Transverse colon (tissue), 4 donors: Measurements from ENCODE around the gene ZNF827. TPM values are rescaled to one million over a fixed set of nuclear protein-coding genes. Genes with fewer than 3 reads are reported as not detected.

Experiments
- DNase-seq: peaks from one replicate; pipeline ENCODE4 v3.0.0-alpha.2; 2019
- H3K27ac ChIP-seq, 4 donors: fragments of 200-600 bp; sonication (generic); 2 replicates each; pipeline ENCODE4 v1.5.1; 2016 to 2018; ENCODE audit warnings: inconsistent platforms in 4 of 4
- H3K27me3 ChIP-seq: fragments of 200-600 bp; sonication (generic); 2 replicates; pipeline ENCODE4 v1.5.1; 2017; ENCODE audit warnings: inconsistent platforms
- H3K36me3 ChIP-seq, 4 donors: fragments of 200-600 bp; sonication (generic); 2 replicates each; pipeline ENCODE4 v1.5.1; 2017 to 2019; ENCODE audit warnings: inconsistent platforms in 4 of 4
- H3K4me1 ChIP-seq, 4 donors: fragments of 200-600 bp; sonication (generic); 2 replicates each; pipeline ENCODE4 v1.5.1; 2017 to 2020; ENCODE audit warnings: inconsistent platforms in 4 of 4
- H3K4me3 ChIP-seq, 4 donors: fragments of 200-600 bp; sonication (generic); 1 replicate in 1 of 4; 2 replicates in 3 of 4; pipeline versions ENCODE4 v1.5.1 to v1.6.1; 2017 to 2019; ENCODE audit warnings: inconsistent platforms in 4 of 4
- H3K9me3 ChIP-seq, 2 donors: fragments of 200-600 bp; sonication (generic); 2 replicates each; pipeline ENCODE4 v1.5.1; 2017 to 2019; ENCODE audit warnings: inconsistent platforms in 2 of 2
- EP300 ChIP-seq: sonication (generic); formaldehyde crosslinking; IDR thresholded peaks from one replicate; pipeline ENCODE4 v1.6.1; 2017; ENCODE audit warnings: antibody characterized with exemption, low read depth
- POLR2A ChIP-seq: fragments of 450-650 bp; IDR thresholded peaks from one replicate; pipeline ENCODE4 v1.6.1; 2016; ENCODE audit warnings: antibody characterized with exemption, mild to moderate bottlenecking, moderate library complexity
- POLR2AphosphoS5 ChIP-seq, 3 donors: sonication (generic); formaldehyde crosslinking; IDR thresholded peaks; one replicate each; pipeline ENCODE4 v1.6.1; 2016; ENCODE audit warnings: antibody characterized with exemption in 3 of 3
- WGBS, 2 donors: methylation state at CpG; one replicate each; pipeline ENCODE4 v1.1.5; 2018; ENCODE audit warnings: low coverage in 1 of 2; 5-methylcytosine and 5-hydroxymethylcytosine counted together
- in situ Hi-C, 4 donors: fragments of 200-750 bp; cut with MboI; loops; one replicate each; pipeline versions ENCODE4 v1.15.0 to v1.15.1; 2017; ENCODE audit warnings: low sequenced_read_pairs in 3 of 4, low pct_ligation_motif_present in 1 of 4, low pct_unique_long_range_greater_than_20kb in 1 of 4
- intact Hi-C: fragments of 100-400 bp; cut with DNase I; formaldehyde crosslinking; loops from one replicate; pipeline ENCODE4 v1.15.1; 2023; ENCODE audit warnings: low total_unique reads
- total RNA-seq, 4 donors: library from RNA; depleted of rRNA; stranded (reverse); fragments of >200 nt; gene quantifications; one replicate each; pipeline ENCODE4 v1.1.0, GENCODE V29; 2016
- TF ChIP-seq, protein P1 (sequence below), 5 experiments: fragments of 200-600 bp in 3 of 5; fragments of 450-650 bp in 2 of 5; sonication (generic) in 3 of 5; IDR thresholded peaks; 1 replicate in 2 of 5; 2 replicates in 3 of 5; pipeline ENCODE4 v1.5.1; 2016 to 2017; ENCODE audit warnings: antibody characterized with exemption in 5 of 5, inconsistent platforms in 3 of 5, mild to moderate bottlenecking in 2 of 5, moderate library complexity in 1 of 5

ZNF827 gene
- total RNA-seq, 4 donors from 2014 or later = 22.5 to 61.3 (median 29.2) TPM

DNA sequence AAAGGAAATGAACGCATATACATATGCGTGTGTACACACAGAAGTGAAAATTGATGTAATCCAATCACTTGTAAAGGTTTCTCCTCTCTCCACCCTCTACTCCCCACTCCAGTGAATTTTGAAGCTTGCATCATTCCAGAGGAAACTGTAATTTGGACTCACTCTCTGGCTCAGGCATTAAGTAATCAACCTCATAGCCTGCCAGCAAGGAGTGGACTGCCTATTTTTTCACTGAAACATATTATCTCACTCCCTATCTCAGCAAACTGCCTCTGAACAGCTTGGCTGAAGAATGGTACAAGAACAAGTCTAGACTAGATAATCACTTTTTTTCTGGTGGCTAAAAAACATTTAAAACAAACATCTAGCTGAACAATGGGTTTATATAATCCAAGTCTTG lies 134.5 kb downstream of the ZNF827 start:
- no peaks in the 10 kb centered on the region for H3K36me3 ChIP-seq
- 81 to 87% methylated on average over 2 of the region's 2 CpGs for WGBS, 2 donors
- no peaks in the 10 kb centered on the region for H3K27me3 ChIP-seq
- intact Hi-C loops = no loop called here
- no peak overlapping the region for H3K27ac ChIP-seq
- peaks cover 0 to 8% (median 1%) of the 10 kb centered on the region in 4 donors for H3K4me1 ChIP-seq
- no peaks in the 10 kb centered on the region for H3K9me3 ChIP-seq
- TF ChIP-seq, protein P1, sequence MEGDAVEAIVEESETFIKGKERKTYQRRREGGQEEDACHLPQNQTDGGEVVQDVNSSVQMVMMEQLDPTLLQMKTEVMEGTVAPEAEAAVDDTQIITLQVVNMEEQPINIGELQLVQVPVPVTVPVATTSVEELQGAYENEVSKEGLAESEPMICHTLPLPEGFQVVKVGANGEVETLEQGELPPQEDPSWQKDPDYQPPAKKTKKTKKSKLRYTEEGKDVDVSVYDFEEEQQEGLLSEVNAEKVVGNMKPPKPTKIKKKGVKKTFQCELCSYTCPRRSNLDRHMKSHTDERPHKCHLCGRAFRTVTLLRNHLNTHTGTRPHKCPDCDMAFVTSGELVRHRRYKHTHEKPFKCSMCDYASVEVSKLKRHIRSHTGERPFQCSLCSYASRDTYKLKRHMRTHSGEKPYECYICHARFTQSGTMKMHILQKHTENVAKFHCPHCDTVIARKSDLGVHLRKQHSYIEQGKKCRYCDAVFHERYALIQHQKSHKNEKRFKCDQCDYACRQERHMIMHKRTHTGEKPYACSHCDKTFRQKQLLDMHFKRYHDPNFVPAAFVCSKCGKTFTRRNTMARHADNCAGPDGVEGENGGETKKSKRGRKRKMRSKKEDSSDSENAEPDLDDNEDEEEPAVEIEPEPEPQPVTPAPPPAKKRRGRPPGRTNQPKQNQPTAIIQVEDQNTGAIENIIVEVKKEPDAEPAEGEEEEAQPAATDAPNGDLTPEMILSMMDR (IDR thresholded peaks at IDR 0.05) = no peak
- TF ChIP-seq POLR2AphosphoS5 (IDR thresholded peaks at IDR 0.05) (no peak), POLR2A (no peak)
- in situ Hi-C loops = no loop called here
- DNase-seq = no peak
- H3K4me3 ChIP-seq = no peak overlapping the region

DNA sequence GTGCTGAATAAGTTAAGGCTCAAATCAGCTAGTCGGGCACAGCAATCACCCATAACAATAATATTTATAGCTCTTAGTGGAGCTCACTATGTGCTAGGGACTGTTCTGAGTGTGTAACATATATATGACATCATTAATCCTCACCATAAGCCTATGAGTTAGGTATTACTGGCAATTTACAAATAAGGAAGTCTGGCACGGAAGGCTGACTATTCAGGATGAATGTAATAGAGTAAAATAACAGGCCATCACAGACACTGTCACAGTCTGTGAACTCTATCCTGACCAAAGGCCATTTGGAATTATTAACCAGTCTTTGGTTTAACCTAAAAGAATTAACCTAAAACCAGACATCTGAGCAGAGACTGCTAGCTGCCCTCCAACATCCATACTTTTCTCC lies 139.4 kb downstream of the ZNF827 start:
- in situ Hi-C loops = no loop called here
- no peak overlapping the region for H3K27ac ChIP-seq
- H3K4me1 ChIP-seq = no peaks in the 10 kb centered on the region

DNA sequence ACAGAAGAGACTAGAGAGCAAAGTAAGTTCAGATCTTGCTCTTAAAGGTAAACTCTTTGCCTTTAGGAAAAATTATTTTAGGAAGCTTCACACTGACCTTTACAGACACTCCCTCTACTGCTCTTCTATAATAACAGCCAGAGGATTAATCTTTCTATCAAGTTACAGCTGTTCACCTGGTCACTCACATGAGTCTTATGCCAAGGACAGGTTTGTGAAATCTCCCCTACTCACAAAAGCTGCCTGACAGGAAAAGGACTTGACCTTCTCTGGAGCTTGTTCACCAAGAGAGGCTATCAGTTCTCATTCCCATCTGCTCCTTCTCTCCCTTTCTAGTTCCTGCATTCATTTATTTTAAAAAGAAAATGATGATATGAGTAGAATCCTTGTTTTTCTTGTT lies 141.3 kb downstream of the ZNF827 start:
- no peaks in the 10 kb centered on the region for H3K9me3 ChIP-seq
- intact Hi-C loops = no loop called here
- TF ChIP-seq POLR2A (no peak), EP300 (no peak), POLR2AphosphoS5 (IDR thresholded peaks at IDR 0.05) (no peak)
- TF ChIP-seq, protein P1 (IDR thresholded peaks at IDR 0.05) = no peak
- H3K4me1 ChIP-seq = no peaks in the 10 kb centered on the region
- no peaks in the 10 kb centered on the region for H3K27me3 ChIP-seq
- no peak overlapping the region for H3K27ac ChIP-seq
- DNase-seq = no peak
- H3K36me3 ChIP-seq = no peaks in the 10 kb centered on the region
- in situ Hi-C loops = no loop called here
- no peak overlapping the region for H3K4me3 ChIP-seq

More for the DNA sequence above, 139.4 kb downstream of the ZNF827 start:
- no peak for TF ChIP-seq EP300
- TF ChIP-seq, protein P1 (IDR thresholded peaks at IDR 0.05) = no peak
- no peak for TF ChIP-seq POLR2AphosphoS5 (IDR thresholded peaks at IDR 0.05)
- no peak for TF ChIP-seq POLR2A
- intact Hi-C loops = no loop called here
- H3K9me3 ChIP-seq = no peaks in the 10 kb centered on the region
- no peak overlapping the region for H3K4me3 ChIP-seq
- H3K36me3 ChIP-seq = no peaks in the 10 kb centered on the region
- WGBS, 2 donors = 66 to 86% methylated on average over 1 to 2 of the region's 2 CpGs
- no peaks in the 10 kb centered on the region for H3K27me3 ChIP-seq
- DNase-seq = no peak

DNA sequence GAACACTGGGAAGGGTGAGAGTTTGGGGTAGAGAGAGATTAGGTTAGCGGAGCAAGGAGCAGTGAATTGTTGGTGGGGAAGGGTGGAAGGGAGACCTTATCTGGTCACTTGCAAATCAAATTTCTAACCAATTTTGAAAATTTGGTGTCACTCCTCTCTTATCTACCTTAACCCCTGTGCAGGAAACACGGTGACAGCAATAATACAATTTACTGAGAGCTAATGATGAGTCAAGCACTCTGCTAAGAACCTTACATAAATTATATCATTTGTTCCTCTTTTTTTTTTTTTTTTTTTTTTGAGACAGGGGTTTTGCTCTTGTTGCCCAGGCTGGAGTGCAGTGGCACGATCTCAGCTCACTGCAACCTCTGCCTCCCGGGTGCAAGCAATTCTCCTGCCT lies 142.3 kb downstream of the ZNF827 start:
- no peak overlapping the region for H3K27ac ChIP-seq
- H3K27me3 ChIP-seq = no peaks in the 10 kb centered on the region
- H3K9me3 ChIP-seq = no peaks in the 10 kb centered on the region
- WGBS, 2 donors = 86 to 88% methylated on average over 3 to 4 of the region's 4 CpGs
- intact Hi-C loops (no loop called here), in situ Hi-C loops (no loop called here)
- TF ChIP-seq EP300 (no peak), POLR2AphosphoS5 (IDR thresholded peaks at IDR 0.05) (no peak), POLR2A (no peak)
- TF ChIP-seq, protein P1 (IDR thresholded peaks at IDR 0.05) = no peak
- no peaks in the 10 kb centered on the region for H3K4me1 ChIP-seq
- no peaks in the 10 kb centered on the region for H3K36me3 ChIP-seq
- H3K4me3 ChIP-seq = no peak overlapping the region
- DNase-seq = no peak
